Measurements from ENCODE around the gene IL23A.
"Not testable (repeated sequence)": the region's sequence is repeated elsewhere in the genome, so short reads cannot be mapped to it uniquely, and the experiment has no call there.

Gene IL23A

DNA sequence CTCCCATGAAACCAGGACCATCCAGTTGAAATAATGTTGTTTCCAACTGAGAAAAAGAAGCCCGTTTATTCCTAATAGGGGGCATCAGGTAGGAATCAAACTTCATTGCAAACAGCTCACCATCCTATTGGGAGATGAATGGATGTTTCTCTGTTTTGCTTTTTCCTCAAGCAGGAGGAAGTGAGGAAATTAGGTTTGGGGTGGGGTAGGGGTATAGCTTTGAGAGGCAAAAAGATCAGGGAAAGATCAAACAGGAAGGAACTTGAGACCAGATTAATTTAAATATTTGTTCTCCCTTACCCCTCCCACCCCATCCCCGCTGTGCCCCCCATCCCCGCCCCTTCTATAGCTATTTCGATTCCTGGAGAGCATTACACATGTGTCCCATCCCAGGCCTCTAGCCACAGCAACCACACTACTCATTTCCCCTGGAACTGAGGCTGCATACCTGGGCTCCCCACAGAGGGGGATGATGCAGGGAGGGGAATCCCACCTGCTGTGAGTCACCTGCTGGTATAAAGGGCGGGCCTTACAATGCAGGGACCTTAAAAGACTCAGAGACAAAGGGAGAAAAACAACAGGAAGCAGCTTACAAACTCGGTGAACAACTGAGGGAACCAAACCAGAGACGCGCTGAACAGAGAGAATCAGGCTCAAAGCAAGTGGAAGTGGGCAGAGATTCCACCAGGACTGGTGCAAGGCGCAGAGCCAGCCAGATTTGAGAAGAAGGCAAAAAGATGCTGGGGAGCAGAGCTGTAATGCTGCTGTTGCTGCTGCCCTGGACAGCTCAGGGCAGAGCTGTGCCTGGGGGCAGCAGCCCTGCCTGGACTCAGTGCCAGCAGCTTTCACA is at the start of gene IL23A:
IL23A (plus strand) TSS at position 577 of the 850 bp plus-strand sequence; CDS start at position 738, 161 bp downstream.
- DNase-seq, result no peak

GRCh38 chr12:56293795-56294194 is 44.9 kb upstream of the IL23A start:
- DNase-seq, result no peak

GRCh38 chr12:56296295-56296694 is 42.4 kb upstream of the IL23A start:
- DNase-seq, result no peak

GRCh38 chr12:56297400-56297799 is 41.3 kb upstream of the IL23A start:
- DNase-seq, result no peak

DNA sequence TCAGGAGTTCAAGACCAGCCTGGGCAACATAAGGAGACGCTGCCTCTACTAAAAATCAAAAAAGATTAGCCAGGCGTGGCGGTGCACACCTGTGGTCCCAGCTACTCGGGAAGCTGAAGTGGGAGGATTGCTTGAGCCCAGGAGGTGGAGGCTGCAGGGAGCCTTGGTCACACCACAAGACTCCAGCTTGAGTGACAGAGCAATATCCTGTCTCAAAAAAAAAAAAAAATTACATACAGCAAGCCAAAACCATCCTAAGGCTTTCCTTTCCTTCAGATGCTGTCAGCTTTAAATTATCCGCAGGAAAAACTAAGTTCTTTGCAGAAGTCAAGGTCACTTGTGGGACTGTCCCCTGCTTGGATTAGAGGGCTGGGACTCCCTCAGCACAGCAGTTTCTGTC is 39.9 kb upstream of the IL23A start:
- DNase-seq, result no peak

DNA sequence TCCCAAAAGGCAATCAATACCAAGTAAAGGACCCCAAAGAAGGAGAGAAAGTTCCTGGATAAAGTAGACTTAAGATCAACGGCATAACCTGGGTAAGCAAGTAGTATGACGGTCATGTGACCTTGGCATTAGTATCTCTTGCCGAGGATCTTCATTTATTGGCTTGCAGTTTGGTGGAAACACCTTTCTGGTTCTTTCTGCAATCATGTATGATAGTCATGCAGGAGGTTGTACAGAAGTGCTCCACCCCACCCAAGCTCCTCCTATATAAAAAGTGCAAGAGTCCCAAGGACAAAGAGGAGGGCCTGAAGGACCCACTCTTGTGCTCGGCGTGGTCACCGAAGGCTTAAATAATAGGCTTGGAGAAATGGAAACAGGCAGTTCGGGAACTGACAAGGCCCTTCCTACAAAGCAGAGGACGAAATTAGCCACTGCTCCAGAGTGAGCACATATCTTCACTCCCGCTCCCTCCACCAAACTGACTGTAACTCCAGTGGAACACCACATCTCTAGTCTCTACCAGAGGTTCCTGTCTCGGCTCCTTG is 39.3 kb upstream of the IL23A start:
- DNase-seq, result peak; percentile 72

- peak; percentile 95 for DNase-seq
Measured at GRCh38 chr12:56299853-56300643, 38.6 kb upstream of the IL23A start, which contains the start of gene CS. TSS of gene CS (minus strand) at chr12:56300330. CDS start at chr12:56300201, 129 bp downstream.

DNA sequence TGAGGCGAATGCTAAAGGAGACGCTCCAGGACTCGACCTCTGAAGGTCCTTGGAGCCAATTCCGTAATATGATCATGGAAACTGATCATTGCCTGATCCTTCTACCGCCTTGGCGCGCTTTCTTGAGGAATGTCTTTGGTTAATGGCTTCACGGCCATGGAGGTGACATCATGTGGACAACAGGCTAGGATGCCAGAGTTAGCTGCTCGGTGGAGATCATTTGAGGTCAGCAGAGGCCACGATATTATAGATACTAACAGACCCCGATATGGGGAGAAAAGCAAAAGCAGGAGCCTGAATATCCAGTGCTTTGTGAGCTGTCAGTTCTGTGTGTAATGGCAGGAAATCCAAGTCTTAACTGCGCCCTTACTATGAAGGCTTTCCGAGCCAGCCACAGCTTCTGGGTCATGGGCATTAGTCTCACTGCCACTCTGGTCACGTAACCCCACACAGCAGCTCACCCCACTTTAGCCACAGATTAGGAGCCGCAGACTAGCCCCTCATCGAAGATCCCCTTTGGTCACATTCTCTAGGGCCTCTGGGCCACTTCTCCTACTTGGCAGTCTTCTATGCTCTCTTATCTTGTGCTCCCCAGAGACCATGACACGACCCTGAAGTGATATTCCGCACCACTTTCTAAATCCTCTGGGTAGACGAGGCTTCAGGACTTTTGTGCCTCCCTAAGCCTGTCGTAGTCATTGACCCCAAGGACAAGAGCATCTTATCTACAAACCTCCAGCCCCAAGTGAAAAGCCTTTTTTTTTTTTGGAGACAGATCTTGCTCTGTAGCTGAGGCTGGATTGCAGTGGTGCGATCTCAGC is 37.8 kb upstream of the IL23A start:
- no peak for DNase-seq

GRCh38 chr12:56304276-56304675 is 34.4 kb upstream of the IL23A start:
- no peak for DNase-seq

DNA sequence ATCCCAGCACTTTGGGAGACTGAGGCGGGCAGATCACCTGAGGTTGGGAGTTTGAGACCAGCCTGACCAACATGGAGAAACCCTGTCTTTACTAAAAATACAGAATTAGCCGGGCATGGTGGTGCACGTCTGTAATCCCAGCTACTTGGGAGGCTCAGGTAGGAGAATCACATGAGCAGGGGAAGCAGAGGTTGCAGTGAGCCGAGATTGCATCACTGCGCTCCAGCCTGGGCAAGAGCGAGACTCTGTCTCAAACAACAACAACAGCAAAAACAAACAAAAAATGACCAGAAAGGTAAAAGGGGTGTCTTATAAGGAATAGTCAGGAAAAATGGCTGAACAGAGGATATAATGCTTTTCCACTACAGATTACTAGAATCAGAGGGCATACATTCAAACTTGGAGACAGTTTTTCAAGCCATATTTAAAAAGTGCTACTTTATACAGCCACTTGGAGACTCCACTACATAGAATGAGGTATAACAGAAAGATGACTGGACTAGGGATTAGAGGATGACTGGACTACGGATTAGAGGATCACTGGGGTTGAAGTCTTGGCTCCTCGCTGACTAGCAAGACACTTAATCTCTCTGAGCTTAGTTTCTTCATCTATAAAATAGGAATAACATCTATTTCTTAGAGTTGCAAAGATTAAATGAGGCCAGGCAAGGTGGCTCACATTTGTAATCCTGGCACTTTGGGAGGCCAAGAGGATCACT is 33.7 kb upstream of the IL23A start:
- DNase-seq, result no peak

DNA sequence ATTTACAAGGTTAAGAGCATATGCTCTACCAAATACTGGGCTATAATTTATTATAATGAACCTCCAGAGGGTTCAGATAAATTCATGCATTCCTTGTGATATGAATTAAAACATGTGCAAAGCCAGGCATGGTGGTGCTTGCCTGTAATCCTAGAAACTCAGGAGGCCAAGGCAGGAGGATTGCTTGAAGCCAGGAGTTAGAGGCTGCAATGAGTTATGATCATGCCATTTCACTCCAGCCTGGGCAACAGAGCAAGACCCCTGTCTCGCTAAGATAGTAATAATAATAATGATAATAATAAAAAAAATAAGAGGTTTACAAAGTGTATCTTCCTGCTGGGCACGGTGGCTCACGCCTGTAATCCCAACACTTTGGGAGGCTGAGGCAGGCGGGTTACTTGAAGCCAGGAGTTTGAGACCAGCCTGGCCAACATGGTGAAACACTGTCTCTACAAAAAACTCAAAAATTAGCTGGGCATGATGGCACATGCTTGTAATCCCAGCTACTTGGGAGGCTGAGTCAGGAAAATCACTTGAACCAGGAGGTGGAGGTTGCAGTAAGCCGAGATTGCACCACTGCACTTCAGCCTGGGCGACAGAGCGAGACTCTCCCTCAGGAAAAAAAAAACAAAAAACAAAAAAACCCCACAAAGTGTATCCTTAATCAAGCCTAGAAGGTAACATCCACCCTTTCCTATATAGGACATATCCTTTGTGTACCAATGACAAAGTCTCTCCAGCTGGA is 31.3 kb upstream of the IL23A start:
- no peak for DNase-seq

- DNase-seq, result no peak
Measured at GRCh38 chr12:56308714-56309113, 30.0 kb upstream of the IL23A start.

- DNase-seq, result no peak
Measured at GRCh38 chr12:56311003-56311402, 27.7 kb upstream of the IL23A start.

DNA sequence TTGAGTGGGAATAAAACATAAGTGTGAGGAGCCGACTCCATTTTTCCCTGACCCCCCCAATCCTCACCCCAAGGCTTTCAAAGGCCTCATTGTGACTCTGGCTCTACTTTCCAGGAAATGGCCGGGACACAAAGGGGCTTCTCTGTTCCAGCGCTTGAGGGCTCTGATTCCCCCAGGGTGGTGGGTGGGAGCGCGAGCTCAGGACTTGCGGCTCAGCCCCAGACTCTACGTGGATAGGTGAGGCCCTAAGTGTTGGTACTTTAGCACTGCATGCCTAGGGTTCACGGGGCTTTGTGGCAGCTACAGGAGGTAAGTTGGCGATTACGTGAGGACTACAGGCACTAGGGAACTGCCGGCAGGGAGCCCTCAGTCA is 23.4 kb upstream of the IL23A start:
- DNase-seq, result no peak

DNA sequence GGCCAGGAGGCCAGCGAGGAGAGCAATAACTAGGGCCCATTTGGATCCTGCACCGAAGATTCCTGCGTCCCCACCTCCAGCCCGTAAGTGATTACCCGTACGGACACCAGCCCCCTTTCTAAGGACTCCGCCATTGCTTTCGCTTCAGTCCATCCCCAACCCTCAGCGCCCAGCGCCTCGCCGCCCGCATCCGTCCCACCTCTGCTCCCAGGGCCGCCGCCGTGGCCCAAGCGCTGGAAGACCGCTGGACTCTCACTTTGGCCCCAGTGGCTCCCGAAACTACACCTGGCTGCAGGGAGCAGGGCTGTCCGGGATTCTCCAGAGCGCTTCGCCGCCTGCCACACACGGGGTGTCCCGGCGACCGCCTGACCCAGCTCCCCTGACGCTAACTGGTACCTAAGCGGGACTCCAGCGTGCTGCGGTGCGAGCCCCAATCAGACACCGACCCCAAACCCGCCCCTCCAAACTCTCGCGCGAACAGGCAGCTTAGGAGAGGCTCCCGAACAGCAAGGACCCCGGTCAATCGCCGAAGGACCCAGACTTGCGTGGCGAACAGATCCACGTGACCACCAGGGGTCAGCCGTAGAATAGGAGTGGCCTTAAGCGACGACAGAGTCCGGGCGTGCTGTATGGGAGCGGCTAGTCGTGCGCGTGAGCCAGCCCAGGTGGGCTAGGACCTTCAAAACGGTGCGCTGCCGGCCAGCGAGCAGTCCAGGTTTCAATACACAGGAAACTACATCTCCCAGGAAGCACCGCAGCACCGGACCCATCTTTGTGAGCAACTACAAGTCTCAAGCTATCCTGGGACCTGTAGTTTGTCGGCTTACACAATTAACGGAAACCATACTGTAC is 22.8 kb upstream of the IL23A start, which contains the start of gene CNPY2:
CNPY2 (minus strand) TSS at position 367 of the 852 bp plus-strand sequence. CDS start 771 bp downstream, outside the sequence.
- peak; percentile 97 for DNase-seq

DNA sequence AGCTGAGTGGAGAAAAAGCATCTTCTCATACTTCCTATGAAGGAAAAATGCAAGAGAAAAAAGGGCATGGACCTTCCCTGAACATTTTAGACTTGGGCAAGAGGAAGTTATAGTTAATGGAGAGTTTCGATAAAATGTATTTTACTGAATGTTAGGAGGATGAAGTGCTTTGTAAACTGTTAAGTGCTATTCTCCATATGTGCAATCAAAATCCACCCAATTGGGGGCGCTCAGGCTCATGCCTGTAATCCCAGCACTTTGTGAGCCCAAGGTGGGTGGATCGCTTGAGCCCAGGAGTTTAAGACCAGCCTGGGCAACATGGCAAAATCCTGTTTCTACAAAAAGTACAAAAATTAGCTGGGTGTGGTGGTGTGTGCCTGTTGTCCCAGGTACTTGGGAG is 21.0 kb upstream of the IL23A start:
- no peak for DNase-seq

DNA sequence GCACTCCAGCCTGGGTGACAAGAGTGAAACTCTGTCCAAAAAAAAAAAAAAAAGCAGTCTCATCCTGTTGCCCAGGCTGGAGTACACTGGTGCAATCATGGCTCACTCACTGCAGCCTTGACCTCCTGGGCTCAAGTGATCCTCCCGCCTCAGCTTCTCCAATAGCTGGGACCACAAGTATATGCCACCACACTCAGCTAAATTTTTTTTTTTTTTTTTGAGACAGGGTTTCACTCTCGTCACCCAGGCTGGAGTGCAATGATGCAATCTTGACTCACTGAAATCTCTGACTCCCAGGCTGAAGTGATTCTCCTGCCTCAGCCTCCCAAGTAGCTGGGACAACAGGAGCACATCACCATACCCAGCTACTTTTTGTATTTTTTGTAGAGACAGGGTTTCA is 17.7 kb upstream of the IL23A start:
- DNase-seq, result no peak

GRCh38 chr12:56321610-56322009 is 17.1 kb upstream of the IL23A start:
- not testable (repeated sequence) for DNase-seq

GRCh38 chr12:56324206-56324605 is 14.5 kb upstream of the IL23A start:
- DNase-seq, result no peak

- no peak for DNase-seq
Measured at GRCh38 chr12:56326126-56326525, 12.6 kb upstream of the IL23A start.
